ENCODE results near the gene KCNIP1. TPM values are rescaled to one million over a fixed set of nuclear protein-coding genes. Genes with fewer than 3 reads are reported as not detected.

KCNIP1 gene
- total RNA-seq, 4 donors from 2014 or later = 0.94 to 1.6 (median 1.1) TPM; not detected in 1

- Histone ChIP-seq H3K27ac (no peak overlapping the region), H3K27me3 (peaks cover 28% of the 10 kb centered on the region), H3K4me1 (peaks cover 0 to 6% (median 6%) of the 10 kb centered on the region in 3 donors), H3K9me3 (peaks cover 0 to 6% (median 0%) of the 10 kb centered on the region in 3 donors), H3K4me3 (no peak overlapping the region), H3K36me3 (no peaks in the 10 kb centered on the region)
- no peak for TF ChIP-seq EP300 (IDR thresholded peaks at IDR 0.05)
- TF ChIP-seq POLR2AphosphoS5 (IDR thresholded peaks at IDR 0.05) = no peak
- no peak for TF ChIP-seq CTCF (IDR thresholded peaks at IDR 0.05)
- TF ChIP-seq POLR2A (IDR thresholded peaks at IDR 0.05) = no peak
- 80 to 83% methylated on average over 1 to 4 of the region's 6 CpGs for WGBS, 2 donors (ENCODE audit: low coverage in 1 of 2)
- ATAC-seq = no peak
Observed at GRCh38 chr5:170496662-170497028, 7.2 kb upstream of the KCNIP1 start.

- H3K27ac ChIP-seq = no peak overlapping the region
- H3K4me1 ChIP-seq = no peaks in the 10 kb centered on the region
- no peak for ATAC-seq
- H3K4me3 ChIP-seq = no peak overlapping the region
- no peaks in the 10 kb centered on the region for H3K36me3 ChIP-seq
- peaks cover 0 to 6% (median 0%) of the 10 kb centered on the region in 3 donors for H3K9me3 ChIP-seq
- peaks cover 36% of the 10 kb centered on the region for H3K27me3 ChIP-seq
- WGBS, 2 donors (ENCODE audit: low coverage in 1 of 2) = 58 to 64% methylated on average over 4 to 6 of the region's 13 CpGs
- TF ChIP-seq EP300 (IDR thresholded peaks at IDR 0.05) = no peak
- no peak for TF ChIP-seq POLR2AphosphoS5 (IDR thresholded peaks at IDR 0.05)
- no peak for TF ChIP-seq CTCF (IDR thresholded peaks at IDR 0.05)
- TF ChIP-seq POLR2A (IDR thresholded peaks at IDR 0.05) = no peak
Observed at GRCh38 chr5:170497311-170498038, 6.3 kb upstream of the KCNIP1 start.

GRCh38 chr5:170498811-170499351 is 4.9 kb upstream of the KCNIP1 start:
- TF ChIP-seq POLR2AphosphoS5 (IDR thresholded peaks at IDR 0.05) (no peak), POLR2A (IDR thresholded peaks at IDR 0.05) (no peak), CTCF (IDR thresholded peaks at IDR 0.05) (no peak), EP300 (IDR thresholded peaks at IDR 0.05) (no peak)
- Histone ChIP-seq H3K9me3 (peaks cover 0 to 6% (median 0%) of the 10 kb centered on the region in 3 donors), H3K27ac (no peak overlapping the region), H3K4me1 (peaks cover 0 to 7% (median 0%) of the 10 kb centered on the region in 3 donors), H3K27me3 (peaks cover 49% of the 10 kb centered on the region), H3K4me3 (no peak overlapping the region), H3K36me3 (no peaks in the 10 kb centered on the region)
- ATAC-seq = no peak
- 93 to 96% methylated on average over 4 of the region's 5 CpGs for WGBS, 2 donors (ENCODE audit: low coverage in 1 of 2)

GRCh38 chr5:170499621-170500020 is 4.2 kb upstream of the KCNIP1 start:
- no peak for ATAC-seq
- peaks cover 0 to 14% (median 0%) of the 10 kb centered on the region in 3 donors for H3K4me1 ChIP-seq
- 100% methylated on average over 2 of the region's 2 CpGs; no CpG with 5 or more reads in 1 of the 2 donors for WGBS, 2 donors (ENCODE audit: low coverage in 1 of 2)

More at GRCh38 chr5:170499621-170500020, 4.2 kb upstream of the KCNIP1 start:
- Histone ChIP-seq H3K27me3 (peaks cover 56% of the 10 kb centered on the region), H3K4me3 (no peak overlapping the region), H3K9me3 (peaks cover 0 to 6% (median 0%) of the 10 kb centered on the region in 3 donors), H3K36me3 (no peaks in the 10 kb centered on the region), H3K27ac (no peak overlapping the region)
- TF ChIP-seq POLR2AphosphoS5 (IDR thresholded peaks at IDR 0.05) (no peak), POLR2A (IDR thresholded peaks at IDR 0.05) (no peak), CTCF (IDR thresholded peaks at IDR 0.05) (no peak), EP300 (IDR thresholded peaks at IDR 0.05) (no peak)

Data from gastroesophageal sphincter (tissue), 4 donors.